ENCODE measurements around the gene MYO7A.

GRCh38 chr11:77151804-77152509, 23.9 kb downstream of the MYO7A start:
- TF ChIP-seq, protein P1, sequence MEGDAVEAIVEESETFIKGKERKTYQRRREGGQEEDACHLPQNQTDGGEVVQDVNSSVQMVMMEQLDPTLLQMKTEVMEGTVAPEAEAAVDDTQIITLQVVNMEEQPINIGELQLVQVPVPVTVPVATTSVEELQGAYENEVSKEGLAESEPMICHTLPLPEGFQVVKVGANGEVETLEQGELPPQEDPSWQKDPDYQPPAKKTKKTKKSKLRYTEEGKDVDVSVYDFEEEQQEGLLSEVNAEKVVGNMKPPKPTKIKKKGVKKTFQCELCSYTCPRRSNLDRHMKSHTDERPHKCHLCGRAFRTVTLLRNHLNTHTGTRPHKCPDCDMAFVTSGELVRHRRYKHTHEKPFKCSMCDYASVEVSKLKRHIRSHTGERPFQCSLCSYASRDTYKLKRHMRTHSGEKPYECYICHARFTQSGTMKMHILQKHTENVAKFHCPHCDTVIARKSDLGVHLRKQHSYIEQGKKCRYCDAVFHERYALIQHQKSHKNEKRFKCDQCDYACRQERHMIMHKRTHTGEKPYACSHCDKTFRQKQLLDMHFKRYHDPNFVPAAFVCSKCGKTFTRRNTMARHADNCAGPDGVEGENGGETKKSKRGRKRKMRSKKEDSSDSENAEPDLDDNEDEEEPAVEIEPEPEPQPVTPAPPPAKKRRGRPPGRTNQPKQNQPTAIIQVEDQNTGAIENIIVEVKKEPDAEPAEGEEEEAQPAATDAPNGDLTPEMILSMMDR (IDR thresholded peaks at IDR 0.05) = no peak
- TF ChIP-seq POLR2A (IDR thresholded peaks at IDR 0.05) (no peak), POLR2AphosphoS5 (IDR thresholded peaks at IDR 0.05) (no peak)
